Measurements from ENCODE around the gene CAPN12. TPM values are rescaled to one million over a fixed set of nuclear protein-coding genes. Genes with fewer than 3 reads are reported as not detected.

Gene CAPN12
- total RNA-seq, 2 experiments from 2014 or later, result 1.6 to 2.0 TPM

DNA sequence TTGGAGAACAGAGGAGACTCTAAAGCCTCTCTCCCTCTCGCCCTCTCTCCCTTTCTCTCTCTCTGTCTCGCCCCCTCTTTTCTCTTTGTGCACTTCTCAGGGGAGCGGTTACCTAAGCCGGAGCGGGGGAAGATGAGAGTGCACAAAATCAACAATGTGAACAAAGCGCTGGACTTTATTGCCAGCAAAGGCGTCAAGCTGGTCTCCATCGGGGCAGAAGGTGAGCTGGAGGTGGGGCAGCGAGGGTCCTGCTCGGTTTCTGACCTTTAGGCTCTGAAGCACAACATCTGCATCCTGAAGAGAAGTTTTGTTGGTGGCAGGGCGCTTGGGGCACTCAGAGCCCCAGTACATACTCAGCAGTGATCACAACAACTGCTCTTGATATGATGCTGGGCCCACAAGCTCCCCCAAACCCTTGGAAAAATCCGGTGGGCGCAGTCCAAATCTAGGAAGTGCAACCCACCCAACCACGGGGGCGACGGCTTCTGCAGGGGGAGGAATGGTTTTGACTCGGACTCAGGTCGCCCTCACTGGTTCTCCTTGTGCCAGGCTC is 43.3 kb downstream of the CAPN12 start:
- POLR2A ChIA-PET, result no interaction called here
- Histone ChIP-seq H3K27ac (ENCODE audit: low read depth in 1 of 2, low read length in 2 of 2) (no peak overlapping the region), H3K4me3 (ENCODE audit: low read length) (no peak overlapping the region), H3K4me1 (ENCODE audit: insufficient read depth, low read length) (peaks cover 34% of the 10 kb centered on the region), H3K9me3 (ENCODE audit: control insufficient read depth in 1 of 2, insufficient read depth in 1 of 2, low read length in 2 of 2) (no peaks in the 10 kb centered on the region), H3K27me3 (ENCODE audit: control insufficient read depth in 1 of 2, insufficient read depth in 2 of 2, low read length in 2 of 2) (no peaks in the 10 kb centered on the region), H3K36me3 (ENCODE audit: insufficient read depth, low read length) (peaks cover 59% of the 10 kb centered on the region)
- ATAC-seq (ENCODE audit: poor library complexity), result no peak
- Mint-ChIP-seq H3K4me1 (ENCODE audit: low read depth) (peaks cover 2% of the 10 kb centered on the region), H3K4me3 (no peak overlapping the region), H3K27ac (no peak overlapping the region), H3K27me3 (no peaks in the 10 kb centered on the region), H3K9me3 (no peaks in the 10 kb centered on the region), H3K36me3 (ENCODE audit: low read depth) (peaks cover 22% of the 10 kb centered on the region)
- DNase-seq, result no peak
- intact Hi-C loops (cut with DNase I, micrococcal nuclease), result no loop called here
- TF ChIP-seq, protein P1, sequence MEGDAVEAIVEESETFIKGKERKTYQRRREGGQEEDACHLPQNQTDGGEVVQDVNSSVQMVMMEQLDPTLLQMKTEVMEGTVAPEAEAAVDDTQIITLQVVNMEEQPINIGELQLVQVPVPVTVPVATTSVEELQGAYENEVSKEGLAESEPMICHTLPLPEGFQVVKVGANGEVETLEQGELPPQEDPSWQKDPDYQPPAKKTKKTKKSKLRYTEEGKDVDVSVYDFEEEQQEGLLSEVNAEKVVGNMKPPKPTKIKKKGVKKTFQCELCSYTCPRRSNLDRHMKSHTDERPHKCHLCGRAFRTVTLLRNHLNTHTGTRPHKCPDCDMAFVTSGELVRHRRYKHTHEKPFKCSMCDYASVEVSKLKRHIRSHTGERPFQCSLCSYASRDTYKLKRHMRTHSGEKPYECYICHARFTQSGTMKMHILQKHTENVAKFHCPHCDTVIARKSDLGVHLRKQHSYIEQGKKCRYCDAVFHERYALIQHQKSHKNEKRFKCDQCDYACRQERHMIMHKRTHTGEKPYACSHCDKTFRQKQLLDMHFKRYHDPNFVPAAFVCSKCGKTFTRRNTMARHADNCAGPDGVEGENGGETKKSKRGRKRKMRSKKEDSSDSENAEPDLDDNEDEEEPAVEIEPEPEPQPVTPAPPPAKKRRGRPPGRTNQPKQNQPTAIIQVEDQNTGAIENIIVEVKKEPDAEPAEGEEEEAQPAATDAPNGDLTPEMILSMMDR (IDR thresholded peaks at IDR 0.05), result no peak
- CTCF ChIA-PET, result no interaction called here

DNA sequence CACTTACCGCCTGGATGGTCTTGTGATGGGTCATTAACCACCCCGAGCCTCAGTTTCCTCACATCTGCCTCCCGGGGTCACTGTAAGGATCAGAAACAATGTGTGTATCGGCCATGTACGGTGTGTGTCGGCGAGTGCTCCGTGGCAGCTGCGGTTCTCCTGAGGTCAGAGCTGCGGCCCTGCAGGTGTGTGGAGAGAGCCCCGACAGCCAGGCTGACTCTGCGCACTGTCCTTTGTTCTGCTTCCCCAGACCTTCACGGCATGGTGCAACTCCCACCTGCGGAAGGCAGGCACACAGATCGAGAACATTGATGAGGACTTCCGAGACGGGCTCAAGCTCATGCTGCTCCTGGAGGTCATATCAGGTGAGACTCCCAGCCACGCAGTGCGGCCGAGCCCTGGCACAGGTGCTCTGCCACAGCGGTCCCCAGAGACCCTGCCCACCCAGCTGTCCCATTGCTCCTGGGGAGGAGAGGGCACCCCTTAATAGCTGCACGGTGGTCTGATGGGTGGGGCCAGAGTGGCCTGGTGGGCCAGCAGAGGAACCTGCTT is 43.8 kb downstream of the CAPN12 start:
- peaks cover 22% of the 10 kb centered on the region for H3K36me3 Mint-ChIP-seq (ENCODE audit: low read depth)
- intact Hi-C loops (cut with DNase I, micrococcal nuclease), result no loop called here
- TF ChIP-seq, protein P1 (IDR thresholded peaks at IDR 0.05), result no peak
- H3K4me3 Mint-ChIP-seq, result no peak overlapping the region
- ChIA-PET CTCF (no interaction called here), POLR2A (no interaction called here)
- Histone ChIP-seq H3K4me1 (ENCODE audit: insufficient read depth, low read length) (peaks cover 40% of the 10 kb centered on the region), H3K36me3 (ENCODE audit: insufficient read depth, low read length) (peaks cover 58% of the 10 kb centered on the region), H3K9me3 (ENCODE audit: control insufficient read depth in 1 of 2, insufficient read depth in 1 of 2, low read length in 2 of 2) (no peaks in the 10 kb centered on the region), H3K4me3 (ENCODE audit: low read length) (no peak overlapping the region), H3K27ac (ENCODE audit: low read depth in 1 of 2, low read length in 2 of 2) (no peak overlapping the region), H3K27me3 (ENCODE audit: control insufficient read depth in 1 of 2, insufficient read depth in 2 of 2, low read length in 2 of 2) (no peaks in the 10 kb centered on the region)
- H3K9me3 Mint-ChIP-seq, result no peaks in the 10 kb centered on the region
- peaks cover 8% of the 10 kb centered on the region for H3K4me1 Mint-ChIP-seq (ENCODE audit: low read depth)
- no peak for DNase-seq
- H3K27ac Mint-ChIP-seq, result no peak overlapping the region
- H3K27me3 Mint-ChIP-seq, result no peaks in the 10 kb centered on the region
- no peak for ATAC-seq (ENCODE audit: poor library complexity)

DNA sequence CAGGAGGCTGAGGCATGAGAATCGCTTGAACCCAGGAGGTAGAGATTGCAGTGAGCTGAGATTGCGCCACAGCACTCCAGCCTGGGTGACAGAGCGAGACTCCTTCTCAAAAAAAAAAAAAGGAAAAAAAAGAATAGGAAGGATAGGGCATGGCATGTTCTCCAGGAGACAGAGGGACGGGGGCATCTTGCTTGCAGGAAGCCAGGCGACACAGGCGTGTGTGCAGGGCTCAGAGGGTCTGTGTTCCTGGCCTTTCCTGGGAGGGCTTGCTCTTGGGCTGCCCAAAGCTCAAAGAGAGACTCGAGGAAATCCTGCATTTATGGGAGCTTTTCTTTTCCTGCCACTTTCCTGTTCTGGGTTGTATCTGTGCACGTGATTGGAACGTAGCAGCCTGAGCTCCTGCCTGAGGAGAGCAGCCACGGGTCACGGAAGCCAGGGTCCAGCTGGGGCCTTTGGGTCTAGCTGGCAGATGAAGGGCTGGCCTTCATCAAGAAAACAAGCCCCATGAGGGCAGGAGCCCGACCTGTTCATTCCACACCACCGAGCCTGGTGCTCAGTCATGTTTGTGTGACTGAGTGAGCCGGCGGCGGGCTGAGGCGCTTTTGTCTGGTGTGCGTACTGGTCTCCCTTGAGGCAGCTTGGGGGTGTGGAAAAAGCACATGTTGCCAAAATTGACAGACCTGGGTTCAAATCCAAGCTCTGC is 44.5 kb downstream of the CAPN12 start:
- DNase-seq, result no peak
- TF ChIP-seq, protein P1 (IDR thresholded peaks at IDR 0.05), result no peak
- Histone ChIP-seq H3K9me3 (ENCODE audit: control insufficient read depth in 1 of 2, insufficient read depth in 1 of 2, low read length in 2 of 2) (no peaks in the 10 kb centered on the region), H3K27ac (ENCODE audit: low read depth in 1 of 2, low read length in 2 of 2) (no peak overlapping the region), H3K27me3 (ENCODE audit: control insufficient read depth in 1 of 2, insufficient read depth in 2 of 2, low read length in 2 of 2) (no peaks in the 10 kb centered on the region), H3K4me1 (ENCODE audit: insufficient read depth, low read length) (peaks cover 46% of the 10 kb centered on the region), H3K36me3 (ENCODE audit: insufficient read depth, low read length) (peaks cover 52% of the 10 kb centered on the region), H3K4me3 (ENCODE audit: low read length) (no peak overlapping the region)
- Mint-ChIP-seq H3K4me3 (no peak overlapping the region), H3K4me1 (ENCODE audit: low read depth) (peaks cover 14% of the 10 kb centered on the region), H3K36me3 (ENCODE audit: low read depth) (peaks cover 22% of the 10 kb centered on the region), H3K9me3 (no peaks in the 10 kb centered on the region), H3K27me3 (no peaks in the 10 kb centered on the region), H3K27ac (no peak overlapping the region)
- intact Hi-C loops (cut with DNase I, micrococcal nuclease), result no loop called here
- POLR2A ChIA-PET, result no interaction called here
- no peak for ATAC-seq (ENCODE audit: poor library complexity)
- CTCF ChIA-PET, result no interaction called here
